Endothelial cell of umbilical vein (primary cell): ENCODE data around the gene SLC4A1AP. TPM values are rescaled to one million over a fixed set of nuclear protein-coding genes. Genes with fewer than 3 reads are reported as not detected.

ENCODE experiments used
- BruUV-seq: library from RNA; stranded (reverse); fragments of 400-500 nt; replicated peaks from 2 replicates; lab custom pipeline; 2021; lab: Mats Ljungman, UMichigan
- CTCF ChIA-PET: fragments of 300-600, 350-600 bp; sonication (Branson Sonifier 250); formaldehyde crosslinking; loops from one replicate; lab custom pipeline; 2021; ENCODE audit warnings: antibody characterized with exemption, inconsistent platforms; lab: Charles Lee
- POLR2A ChIA-PET: fragments of 300-600, 350-600 bp; sonication (Branson Sonifier 250); formaldehyde crosslinking; loops from one replicate; lab custom pipeline; 2021; ENCODE audit warnings: antibody characterized with exemption, inconsistent platforms; lab: Charles Lee
- DNase-seq: peaks from one replicate; pipeline ENCODE4 v3.0.0-alpha.2; 2011; ENCODE audit warnings: low read depth, low spot score
- FAIRE-seq: peaks from 2 replicates; lab custom pipeline; 2011; peaks lifted over from hg19 to GRCh38; lab: Jason Lieb, UNC
- H2AFZ ChIP-seq: 2 replicates; pipeline ENCODE4 v1.6.0; 2012; ENCODE audit warnings: low read depth, low read length, control low read depth, inconsistent platforms
- H3K27ac ChIP-seq: 2 replicates; pipeline ENCODE4 v1.5.1; 2011; ENCODE audit warnings: low read depth, mild to moderate bottlenecking, control low read depth, low read length, moderate library complexity; ENCODE audit not compliant: insufficient read depth
- H3K27me3 ChIP-seq, 2 experiments: 2 replicates each; pipeline versions ENCODE4 v1.6.0 to v1.6.1; 2011; ENCODE audit warnings: low read length in 2 of 2, mixed read lengths in 1 of 2; ENCODE audit not compliant: control insufficient read depth in 2 of 2, insufficient read depth in 2 of 2
- H3K36me3 ChIP-seq, 2 experiments: 2 replicates in 1 of 2; 3 replicates in 1 of 2; pipeline ENCODE4 v1.5.1; 2011; ENCODE audit warnings: low read length in 2 of 2, mild to moderate bottlenecking in 1 of 2, moderate library complexity in 1 of 2; ENCODE audit not compliant: control insufficient read depth in 2 of 2, insufficient read depth in 2 of 2; ENCODE audit errors: extremely low read depth in 1 of 2
- H3K4me1 ChIP-seq: 3 replicates; pipeline ENCODE4 v1.5.1; 2011; ENCODE audit warnings: mild to moderate bottlenecking, low read length; ENCODE audit not compliant: control insufficient read depth, insufficient read depth; ENCODE audit errors: extremely low read depth
- H3K4me2 ChIP-seq: 2 replicates; pipeline ENCODE4 v1.6.1; 2011; ENCODE audit warnings: low read length, control low read depth, mixed read lengths; ENCODE audit not compliant: insufficient read depth
- H3K4me3 ChIP-seq, 3 experiments: fragments of 200-600 bp in 1 of 3; sonication (generic), shearing (Covaris generic) in 1 of 3; replicated peaks in 1 of 3; 2 replicates each; pipeline ENCODE4 v1.5.1; 2011 to 2016; ENCODE audit warnings: control low read depth in 3 of 3, low read length in 3 of 3, mild to moderate bottlenecking in 2 of 3, inconsistent platforms in 1 of 3, low read depth in 1 of 3, moderate library complexity in 1 of 3; ENCODE audit not compliant: insufficient read depth in 1 of 3
- H3K79me2 ChIP-seq: 2 replicates; pipeline ENCODE4 v1.6.0; 2012; ENCODE audit warnings: low read length, inconsistent platforms; ENCODE audit not compliant: control insufficient read depth, insufficient read depth
- H3K9ac ChIP-seq: replicated peaks from 2 replicates; pipeline ENCODE3; 2011; ENCODE audit warnings: low read length, control low read depth; ENCODE audit not compliant: insufficient read depth; ENCODE audit errors: extremely low read depth
- H3K9me1 ChIP-seq: replicated peaks from 3 replicates; pipeline ENCODE4 v1.6.0; 2011; ENCODE audit warnings: mild to moderate bottlenecking, low read length; ENCODE audit not compliant: control insufficient read depth, insufficient read depth; ENCODE audit errors: extremely low read depth
- H3K9me3 ChIP-seq: replicated peaks from 2 replicates; pipeline ENCODE4 v1.5.1; 2012; ENCODE audit warnings: low read length, inconsistent platforms; ENCODE audit not compliant: control insufficient read depth, insufficient read depth
- H4K20me1 ChIP-seq: replicated peaks from 2 replicates; pipeline ENCODE3; 2011; ENCODE audit warnings: mild to moderate bottlenecking, low read length; ENCODE audit not compliant: control insufficient read depth, insufficient read depth; ENCODE audit errors: extremely low read depth
- CTCF ChIP-seq, 2 donors: IDR thresholded peaks; 1 replicate in 1 of 2; 2 replicates in 1 of 2; pipeline ENCODE4 v1.5.1; 2011; ENCODE audit warnings: low read length in 2 of 2, mild to moderate bottlenecking in 2 of 2, moderate library complexity in 2 of 2, control low read depth in 1 of 2, inconsistent platforms in 1 of 2, low read depth in 1 of 2; ENCODE audit not compliant: insufficient read depth in 1 of 2; ENCODE audit errors: extremely low read depth in 1 of 2
- EZH2 ChIP-seq: IDR thresholded peaks from 2 replicates; pipeline ENCODE4 v1.6.1; 2012; ENCODE audit warnings: borderline replicate concordance, low read depth, mild to moderate bottlenecking, moderate library complexity, low read length, inconsistent platforms; ENCODE audit not compliant: severe bottlenecking
- FOS ChIP-seq: IDR thresholded peaks from 2 replicates; pipeline ENCODE4 v1.6.1; 2011; ENCODE audit warnings: mild to moderate bottlenecking, low read length, moderate library complexity, borderline replicate concordance; ENCODE audit not compliant: insufficient read depth
- JUN ChIP-seq: IDR thresholded peaks from 2 replicates; pipeline ENCODE4 v1.6.1; 2011; ENCODE audit warnings: borderline replicate concordance, low read depth; ENCODE audit not compliant: insufficient read length, insufficient read depth
- MAX ChIP-seq: IDR thresholded peaks from 2 replicates; pipeline ENCODE4 v1.6.1; 2011; ENCODE audit not compliant: insufficient read depth, insufficient read length
- MYC ChIP-seq: IDR thresholded peaks from one replicate; pipeline ENCODE4 v1.6.1; 2011; ENCODE audit warnings: mild to moderate bottlenecking, low read depth, low read length
- POLR2A ChIP-seq: IDR thresholded peaks from 2 replicates; pipeline ENCODE4 v1.6.1; 2012; ENCODE audit warnings: low read depth, mild to moderate bottlenecking, control low read depth, low read length
- POLR2AphosphoS5 ChIP-seq: IDR thresholded peaks from 2 replicates; pipeline ENCODE4 v1.6.1; 2012; ENCODE audit warnings: low read depth, mild to moderate bottlenecking, control low read depth, low read length, moderate library complexity; ENCODE audit not compliant: insufficient read depth
- dilution Hi-C: fragments of 300-500 bp; cut with MboI; formaldehyde crosslinking; loops from one replicate; pipeline ENCODE4 v1.15.0; 2019; ENCODE audit warnings: low sequenced_read_pairs; ENCODE audit not compliant: extremely low pct_ligation_motif_present
- intact Hi-C: fragments of 100-400 bp; cut with micrococcal nuclease; formaldehyde crosslinking; loops from one replicate; pipeline ENCODE4 v1.10.0; 2022
- polyA plus RNA-seq, 4 experiments: library from polyadenylated mRNA; depleted of rRNA in 3 of 4; stranded (reverse) in 3 of 4; unstranded in 1 of 4; fragments of >200 nt; gene quantifications; 2 replicates each; pipeline versions ENCODE4 v1.2.1 to v1.2.3, GENCODE V29; 2011 to 2012; ENCODE audit warnings: missing spikeins in 1 of 4
- total RNA-seq: library from RNA; stranded (reverse); gene quantifications from 2 replicates; pipeline ENCODE4 v1.2.3, GENCODE V29; 2021

SLC4A1AP gene
- total and polyA plus RNA-seq, 2 donors (not counting 3 experiments of a cell fraction or from before 2014, with no cell fraction given): 9.5 to 28.4 TPM

GRCh38 chr2:27621524-27621923 is 42.2 kb upstream of the SLC4A1AP start:
- no peak overlapping the region for H3K4me2 ChIP-seq
- intact Hi-C loops: no loop called here
- dilution Hi-C loops: no loop called here
- POLR2A ChIA-PET: no interaction called here
- H3K9ac ChIP-seq: no peak overlapping the region
- no TSS peak for BruUV-seq
- peaks cover 4 to 17% of the 10 kb centered on the region in 2 experiments for H3K36me3 ChIP-seq
- no peak overlapping the region for H2AFZ ChIP-seq
- CTCF ChIA-PET: interaction anchor here (0.7 to 1.5 kb wide), 7 partner anchors 11 to 149 kb away, joined by 3 to 5 read pairs (median 3); partner anchors contain the start of genes FNDC4 and IFT172
- H3K27me3 ChIP-seq: no peaks in the 10 kb centered on the region
- no peaks in the 10 kb centered on the region for H4K20me1 ChIP-seq
- TF ChIP-seq FOS (no peak), EZH2 (no peak), POLR2A (no peak), JUN (no peak), MAX (no peak), CTCF (IDR thresholded peaks at IDR 0.05; ENCODE audit: extremely low read depth in 1 of 2, insufficient read depth in 1 of 2, low read depth in 1 of 2, low read length in 2 of 2) (no peak), MYC (no peak), POLR2AphosphoS5 (no peak)
- FAIRE-seq (no peak), DNase-seq (no peak)
- H3K9me1 ChIP-seq: no peaks in the 10 kb centered on the region
- no peak overlapping the region for H3K4me3 ChIP-seq
- H3K27ac ChIP-seq: no peak overlapping the region
- H3K9me3 ChIP-seq: no peaks in the 10 kb centered on the region
- no peaks in the 10 kb centered on the region for H3K79me2 ChIP-seq
- H3K4me1 ChIP-seq: peaks cover 11% of the 10 kb centered on the region
